H9 (cell line): ENCODE results near the gene COL23A1. TPM values are rescaled to one million over a fixed set of nuclear protein-coding genes. Genes with fewer than 3 reads are reported as not detected.

ENCODE experiments used
- DNase-seq: peaks from one replicate; pipeline ENCODE4 v3.0.0-alpha.2; 2017
- H2AFZ ChIP-seq: one replicate; pipeline ENCODE4 v1.6.1; 2013; ENCODE audit warnings: mild to moderate bottlenecking, low read length, control low read depth, moderate library complexity
- H2AK5ac ChIP-seq: 2 replicates; pipeline ENCODE4 v1.6.1; 2013; ENCODE audit warnings: low read length, control low read depth, mixed read lengths; ENCODE audit not compliant: insufficient read length
- H2BK120ac ChIP-seq: one replicate; pipeline ENCODE4 v1.6.1; 2013; ENCODE audit warnings: low read depth, mild to moderate bottlenecking, low read length, control low read depth, inconsistent platforms; ENCODE audit not compliant: poor library complexity, severe bottlenecking
- H2BK12ac ChIP-seq: 2 replicates; pipeline ENCODE4 v1.6.1; 2013; ENCODE audit warnings: low read length, control low read depth, mixed read lengths, low read depth; ENCODE audit not compliant: insufficient read length
- H2BK15ac ChIP-seq: 2 replicates; pipeline ENCODE4 v1.6.1; 2013; ENCODE audit warnings: low read depth, low read length, control low read depth
- H2BK20ac ChIP-seq: one replicate; pipeline ENCODE4 v1.6.1; 2013; ENCODE audit warnings: low read depth, mild to moderate bottlenecking, low read length, control low read depth, inconsistent platforms; ENCODE audit not compliant: poor library complexity, severe bottlenecking
- H2BK5ac ChIP-seq: 2 replicates; pipeline ENCODE4 v1.6.1; 2013; ENCODE audit warnings: low read length, control low read depth, mixed read lengths; ENCODE audit not compliant: insufficient read length
- H3K14ac ChIP-seq: 2 replicates; pipeline ENCODE4 v1.6.1; 2013; ENCODE audit warnings: low read length, control low read depth; ENCODE audit not compliant: insufficient read depth
- H3K18ac ChIP-seq: 2 replicates; pipeline ENCODE4 v1.6.1; 2013; ENCODE audit warnings: low read depth, mild to moderate bottlenecking, mixed read lengths, low read length, control low read depth; ENCODE audit not compliant: insufficient read length
- H3K23ac ChIP-seq: 2 replicates; pipeline ENCODE4 v1.6.1; 2013; ENCODE audit warnings: low read length, control low read depth, mixed read lengths, low read depth; ENCODE audit not compliant: insufficient read length
- H3K23me2 ChIP-seq: 2 replicates; pipeline ENCODE4 v1.6.1; 2013; ENCODE audit warnings: low read depth, mild to moderate bottlenecking, mixed read lengths, low read length, control low read depth; ENCODE audit not compliant: insufficient read length, poor library complexity, severe bottlenecking
- H3K27ac ChIP-seq: 2 replicates; pipeline ENCODE4 v1.5.1; 2013; ENCODE audit warnings: low read length, control low read depth, mixed read lengths, low read depth; ENCODE audit not compliant: insufficient read length
- H3K27me3 ChIP-seq: 2 replicates; pipeline ENCODE4 v1.6.1; 2013; ENCODE audit warnings: low read length, control low read depth, inconsistent platforms; ENCODE audit not compliant: insufficient read depth
- H3K4ac ChIP-seq: 2 replicates; pipeline ENCODE4 v1.6.1; 2013; ENCODE audit warnings: low read depth, mild to moderate bottlenecking, control low read depth, inconsistent platforms, low read length, moderate library complexity
- H3K4me1 ChIP-seq: 2 replicates; pipeline ENCODE4 v1.6.1; 2013; ENCODE audit warnings: low read length, control low read depth, inconsistent platforms; ENCODE audit not compliant: insufficient read depth
- H3K4me2 ChIP-seq: 2 replicates; pipeline ENCODE4 v1.6.1; 2013; ENCODE audit warnings: low read length, control low read depth, mixed read lengths; ENCODE audit not compliant: insufficient read length, insufficient read depth
- H3K56ac ChIP-seq: 2 replicates; pipeline ENCODE4 v1.6.1; 2013; ENCODE audit warnings: low read depth, mild to moderate bottlenecking, mixed read lengths, low read length, control low read depth; ENCODE audit not compliant: insufficient read length
- H3K79me1 ChIP-seq: 2 replicates; pipeline ENCODE4 v1.6.1; 2013; ENCODE audit warnings: low read depth, mild to moderate bottlenecking, moderate library complexity, low read length, control low read depth, inconsistent platforms; ENCODE audit not compliant: insufficient read depth, poor library complexity, severe bottlenecking
- H3K79me2 ChIP-seq: 2 replicates; pipeline ENCODE4 v1.6.1; 2013; ENCODE audit warnings: low read length, control low read depth, inconsistent platforms; ENCODE audit not compliant: insufficient read depth
- H3K9ac ChIP-seq: 2 replicates; pipeline ENCODE4 v1.6.1; 2013; ENCODE audit warnings: low read length, control low read depth, mixed read lengths; ENCODE audit not compliant: insufficient read length; ENCODE audit errors: extremely low read depth
- H3K9me3 ChIP-seq: one replicate; pipeline ENCODE4 v1.6.1; 2013; ENCODE audit warnings: low read depth, low read length, inconsistent platforms; ENCODE audit not compliant: control insufficient read depth
- H3T11ph ChIP-seq: one replicate; pipeline ENCODE4 v1.6.1; 2013; ENCODE audit warnings: mild to moderate bottlenecking, low read length, control low read depth, inconsistent platforms
- H4K20me1 ChIP-seq: one replicate; pipeline ENCODE4 v1.6.1; 2013; ENCODE audit not compliant: control insufficient read depth, insufficient read length, insufficient read depth
- H4K5ac ChIP-seq: 2 replicates; pipeline ENCODE4 v1.6.1; 2013; ENCODE audit warnings: low read depth, mild to moderate bottlenecking, mixed read lengths, low read length, control low read depth; ENCODE audit not compliant: insufficient read length
- H4K8ac ChIP-seq: replicated peaks from 2 replicates; pipeline ENCODE4 v1.6.1; 2013; ENCODE audit warnings: low read length, control low read depth, mixed read lengths, low read depth; ENCODE audit not compliant: insufficient read length
- H4K91ac ChIP-seq: 2 replicates; pipeline ENCODE4 v1.6.1; 2013; ENCODE audit warnings: low read depth, mild to moderate bottlenecking, moderate library complexity, mixed read lengths, low read length, control low read depth; ENCODE audit not compliant: insufficient read length
- H3K27ac Mint-ChIP-seq, 3 experiments: 2 replicates in 2 of 3; 3 replicates in 1 of 3; pipeline ENCODE4 v1.8.0; 2020 to 2021; ENCODE audit warnings: mixed read lengths in 3 of 3, mild to moderate bottlenecking in 1 of 3, moderate library complexity in 1 of 3
- H3K27me3 Mint-ChIP-seq: 2 replicates; pipeline ENCODE4 v1.8.0; 2021; ENCODE audit warnings: low read depth, mild to moderate bottlenecking, moderate library complexity, mixed read lengths
- H3K36me3 Mint-ChIP-seq, 3 experiments: 2 replicates in 2 of 3; 3 replicates in 1 of 3; pipeline ENCODE4 v1.8.0; 2020 to 2021; ENCODE audit warnings: low read depth in 3 of 3, mixed read lengths in 3 of 3; ENCODE audit not compliant: insufficient read depth in 1 of 3
- H3K4me1 Mint-ChIP-seq, 2 experiments: 2 replicates each; pipeline ENCODE4 v1.8.0; 2020; ENCODE audit warnings: mixed read lengths in 2 of 2
- H3K4me3 Mint-ChIP-seq, 2 experiments: 2 replicates in 1 of 2; 3 replicates in 1 of 2; pipeline ENCODE4 v1.8.0; 2020 to 2021; ENCODE audit warnings: mild to moderate bottlenecking in 2 of 2, mixed read lengths in 2 of 2, moderate library complexity in 1 of 2
- H3K9me3 Mint-ChIP-seq, 2 experiments: 2 replicates in 1 of 2; 3 replicates in 1 of 2; pipeline ENCODE4 v1.8.0; 2020; ENCODE audit warnings: mild to moderate bottlenecking in 2 of 2, mixed read lengths in 2 of 2, moderate library complexity in 1 of 2
- WGBS: extraction: QIAGEN DNeasy Blood & Tissue Kit; methylation state at CpG from one replicate; pipeline ENCODE4 v1.1.7; 2013; ENCODE audit warnings: missing lambda C conversion rate, low lambda C conversion rate, mixed read lengths; ENCODE audit not compliant: insufficient read length; ENCODE audit errors: extremely low coverage; 5-methylcytosine and 5-hydroxymethylcytosine counted together
- total RNA-seq: library from RNA; stranded (reverse); gene quantifications from 2 replicates; pipeline ENCODE4 v1.2.1, GENCODE V29; 2021
- TF ChIP-seq, protein P1 (sequence below): fragments of 200-600 bp; sonication (generic); conservative IDR thresholded peaks from 3 replicates; pipeline ENCODE4 v1.8.0; 2021; ENCODE audit warnings: antibody characterized with exemption, mild to moderate bottlenecking

COL23A1 gene
- total RNA-seq, 1 experiment from 2014 or later, result 2.6 TPM

DNA sequence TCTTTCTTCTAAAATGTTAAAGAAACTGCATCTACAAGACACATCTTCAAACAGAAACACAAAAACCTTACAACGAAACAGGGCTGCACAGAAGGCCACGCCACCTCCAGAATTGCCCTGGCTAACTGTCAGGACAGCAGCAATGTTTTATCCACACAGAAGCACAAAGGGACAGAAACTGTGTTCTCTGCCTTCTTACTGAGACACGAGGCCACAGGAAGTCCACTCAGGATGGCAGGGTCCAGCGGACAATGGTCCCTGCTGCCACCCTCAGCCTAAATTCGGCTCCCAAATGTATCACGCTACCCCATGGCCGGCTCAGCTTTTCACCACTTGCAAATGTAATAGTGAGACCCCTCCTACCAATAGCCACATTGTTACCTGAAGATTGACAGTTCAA, 197.8 kb downstream of the COL23A1 start:
- no peak overlapping the region for H4K5ac ChIP-seq
- no peak overlapping the region for H4K8ac ChIP-seq
- H3K9ac ChIP-seq, result no peak overlapping the region
- Mint-ChIP-seq H3K36me3 (no peaks in the 10 kb centered on the region), H3K9me3 (no peaks in the 10 kb centered on the region; a peak in 1 of 5 replicates), H3K4me1 (peaks cover 16 to 49% of the 10 kb centered on the region in 2 experiments), H3K27ac (no peak overlapping the region), H3K4me3 (no peak overlapping the region), H3K27me3 (no peaks in the 10 kb centered on the region; the same call in 1 of the 2 replicates)
- H2AFZ ChIP-seq, result no peak overlapping the region
- no peak overlapping the region for H3K4ac ChIP-seq
- no peak overlapping the region for H2BK12ac ChIP-seq
- no peaks in the 10 kb centered on the region for H3K9me3 ChIP-seq
- no peaks in the 10 kb centered on the region for H4K20me1 ChIP-seq
- H3K23me2 ChIP-seq, result no peaks in the 10 kb centered on the region
- H3T11ph ChIP-seq, result no peak overlapping the region
- no peaks in the 10 kb centered on the region for H3K79me1 ChIP-seq
- no peak for DNase-seq
- TF ChIP-seq, protein P1, sequence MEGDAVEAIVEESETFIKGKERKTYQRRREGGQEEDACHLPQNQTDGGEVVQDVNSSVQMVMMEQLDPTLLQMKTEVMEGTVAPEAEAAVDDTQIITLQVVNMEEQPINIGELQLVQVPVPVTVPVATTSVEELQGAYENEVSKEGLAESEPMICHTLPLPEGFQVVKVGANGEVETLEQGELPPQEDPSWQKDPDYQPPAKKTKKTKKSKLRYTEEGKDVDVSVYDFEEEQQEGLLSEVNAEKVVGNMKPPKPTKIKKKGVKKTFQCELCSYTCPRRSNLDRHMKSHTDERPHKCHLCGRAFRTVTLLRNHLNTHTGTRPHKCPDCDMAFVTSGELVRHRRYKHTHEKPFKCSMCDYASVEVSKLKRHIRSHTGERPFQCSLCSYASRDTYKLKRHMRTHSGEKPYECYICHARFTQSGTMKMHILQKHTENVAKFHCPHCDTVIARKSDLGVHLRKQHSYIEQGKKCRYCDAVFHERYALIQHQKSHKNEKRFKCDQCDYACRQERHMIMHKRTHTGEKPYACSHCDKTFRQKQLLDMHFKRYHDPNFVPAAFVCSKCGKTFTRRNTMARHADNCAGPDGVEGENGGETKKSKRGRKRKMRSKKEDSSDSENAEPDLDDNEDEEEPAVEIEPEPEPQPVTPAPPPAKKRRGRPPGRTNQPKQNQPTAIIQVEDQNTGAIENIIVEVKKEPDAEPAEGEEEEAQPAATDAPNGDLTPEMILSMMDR, result no peak
- H2BK5ac ChIP-seq, result no peak overlapping the region
- no peak overlapping the region for H2BK15ac ChIP-seq
- H2AK5ac ChIP-seq, result no peak overlapping the region
- no peak overlapping the region for H3K27ac ChIP-seq
- H3K79me2 ChIP-seq, result no peaks in the 10 kb centered on the region
- H3K4me1 ChIP-seq, result no peaks in the 10 kb centered on the region; the same call in 1 of the 2 replicates
- no peak overlapping the region for H2BK120ac ChIP-seq
- H3K4me2 ChIP-seq, result no peak overlapping the region
- no peaks in the 10 kb centered on the region for H3K27me3 ChIP-seq
- no peak overlapping the region for H3K18ac ChIP-seq
- H2BK20ac ChIP-seq, result no peak overlapping the region
- H4K91ac ChIP-seq, result no peak overlapping the region
- no peak overlapping the region for H3K56ac ChIP-seq
- H3K14ac ChIP-seq, result no peak overlapping the region
- WGBS, result no CpG with 5 or more reads among the region's 7 CpGs
- H3K23ac ChIP-seq, result no peak overlapping the region
